ENCODE measurements around the gene DUOXA2. TPM values are rescaled to one million over a fixed set of nuclear protein-coding genes. Genes with fewer than 3 reads are reported as not detected.

The DUOXA2 gene
- polyA plus RNA-seq, 1 donor from 2014 or later: not detected

GRCh38 chr15:45157974-45158373 is 43.8 kb downstream of the DUOXA2 start:
- no peaks in the 10 kb centered on the region for H3K9me2 ChIP-seq (ENCODE audit: insufficient read depth, low read length)
- no peaks in the 10 kb centered on the region for H3K79me2 ChIP-seq (replicated peaks; ENCODE audit: insufficient read depth, low read length)
- H2AFZ ChIP-seq (ENCODE audit: low read depth, low read length): no peak overlapping the region
- no peak overlapping the region for H3K4me3 ChIP-seq (ENCODE audit: low read length)
- no peak for TF ChIP-seq TAF1 (IDR thresholded peaks at IDR 0.05; ENCODE audit: low read depth)
- TF ChIP-seq CTCF (IDR thresholded peaks at IDR 0.05; ENCODE audit: poor library complexity, severe bottlenecking): no peak
- TF ChIP-seq MXI1 (conservative IDR thresholded peaks at IDR 0.05; ENCODE audit: poor library complexity, severe bottlenecking): no peak
- no peak for TF ChIP-seq POLR2AphosphoS5 (IDR thresholded peaks at IDR 0.05)
- no peak for TF ChIP-seq SMC3 (conservative IDR thresholded peaks at IDR 0.05; ENCODE audit: poor library complexity)
- TF ChIP-seq EP300 (conservative IDR thresholded peaks at IDR 0.05; ENCODE audit: poor library complexity, severe bottlenecking): no peak
- TF ChIP-seq, protein P1, sequence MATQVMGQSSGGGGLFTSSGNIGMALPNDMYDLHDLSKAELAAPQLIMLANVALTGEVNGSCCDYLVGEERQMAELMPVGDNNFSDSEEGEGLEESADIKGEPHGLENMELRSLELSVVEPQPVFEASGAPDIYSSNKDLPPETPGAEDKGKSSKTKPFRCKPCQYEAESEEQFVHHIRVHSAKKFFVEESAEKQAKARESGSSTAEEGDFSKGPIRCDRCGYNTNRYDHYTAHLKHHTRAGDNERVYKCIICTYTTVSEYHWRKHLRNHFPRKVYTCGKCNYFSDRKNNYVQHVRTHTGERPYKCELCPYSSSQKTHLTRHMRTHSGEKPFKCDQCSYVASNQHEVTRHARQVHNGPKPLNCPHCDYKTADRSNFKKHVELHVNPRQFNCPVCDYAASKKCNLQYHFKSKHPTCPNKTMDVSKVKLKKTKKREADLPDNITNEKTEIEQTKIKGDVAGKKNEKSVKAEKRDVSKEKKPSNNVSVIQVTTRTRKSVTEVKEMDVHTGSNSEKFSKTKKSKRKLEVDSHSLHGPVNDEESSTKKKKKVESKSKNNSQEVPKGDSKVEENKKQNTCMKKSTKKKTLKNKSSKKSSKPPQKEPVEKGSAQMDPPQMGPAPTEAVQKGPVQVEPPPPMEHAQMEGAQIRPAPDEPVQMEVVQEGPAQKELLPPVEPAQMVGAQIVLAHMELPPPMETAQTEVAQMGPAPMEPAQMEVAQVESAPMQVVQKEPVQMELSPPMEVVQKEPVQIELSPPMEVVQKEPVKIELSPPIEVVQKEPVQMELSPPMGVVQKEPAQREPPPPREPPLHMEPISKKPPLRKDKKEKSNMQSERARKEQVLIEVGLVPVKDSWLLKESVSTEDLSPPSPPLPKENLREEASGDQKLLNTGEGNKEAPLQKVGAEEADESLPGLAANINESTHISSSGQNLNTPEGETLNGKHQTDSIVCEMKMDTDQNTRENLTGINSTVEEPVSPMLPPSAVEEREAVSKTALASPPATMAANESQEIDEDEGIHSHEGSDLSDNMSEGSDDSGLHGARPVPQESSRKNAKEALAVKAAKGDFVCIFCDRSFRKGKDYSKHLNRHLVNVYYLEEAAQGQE (IDR thresholded peaks at IDR 0.05; ENCODE audit: borderline replicate concordance): no peak
- no peak for TF ChIP-seq EZH2 (IDR thresholded peaks at IDR 0.05; ENCODE audit: borderline replicate concordance, insufficient read depth, low read length, poor library complexity, severe bottlenecking)
- H4K20me1 ChIP-seq (ENCODE audit: insufficient read depth): no peaks in the 10 kb centered on the region
- no peaks in the 10 kb centered on the region for H3K9me3 ChIP-seq (ENCODE audit: low read length)
- no peak overlapping the region for H3K4me2 ChIP-seq (ENCODE audit: low read length)
- H3K9ac ChIP-seq (ENCODE audit: low read length): no peak overlapping the region
- H3K27me3 ChIP-seq (ENCODE audit: insufficient read depth, low read depth, low read length): no peaks in the 10 kb centered on the region
- no peaks in the 10 kb centered on the region for H3K36me3 ChIP-seq (ENCODE audit: insufficient read depth, low read length)
- H3F3A ChIP-seq (ENCODE audit: insufficient read depth, low read length, poor library complexity, severe bottlenecking): no peaks in the 10 kb centered on the region
- H3K27ac ChIP-seq (ENCODE audit: low read length): no peak overlapping the region

GRCh38 chr15:45161666-45162065 is 47.5 kb downstream of the DUOXA2 start:
- Histone ChIP-seq H3K4me2 (ENCODE audit: low read length) (no peak overlapping the region), H3K79me2 (replicated peaks; ENCODE audit: insufficient read depth, low read length) (no peaks in the 10 kb centered on the region), H4K20me1 (ENCODE audit: insufficient read depth) (no peaks in the 10 kb centered on the region), H3K9me3 (ENCODE audit: low read length) (no peaks in the 10 kb centered on the region), H3K27me3 (ENCODE audit: insufficient read depth, low read depth, low read length) (no peaks in the 10 kb centered on the region), H2AFZ (ENCODE audit: low read depth, low read length) (no peak overlapping the region), H3K36me3 (ENCODE audit: insufficient read depth, low read length) (no peaks in the 10 kb centered on the region), H3K4me3 (ENCODE audit: low read length) (no peak overlapping the region), H3K27ac (ENCODE audit: low read length) (no peak overlapping the region), H3K9me2 (ENCODE audit: insufficient read depth, low read length) (no peaks in the 10 kb centered on the region), H3K9ac (ENCODE audit: low read length) (no peak overlapping the region), H3F3A (ENCODE audit: insufficient read depth, low read length, poor library complexity, severe bottlenecking) (no peaks in the 10 kb centered on the region)
- TF ChIP-seq EP300 (conservative IDR thresholded peaks at IDR 0.05; ENCODE audit: poor library complexity, severe bottlenecking): no peak
- TF ChIP-seq, protein P1 (IDR thresholded peaks at IDR 0.05; ENCODE audit: borderline replicate concordance): no peak
- TF ChIP-seq TAF1 (IDR thresholded peaks at IDR 0.05; ENCODE audit: low read depth): no peak
- TF ChIP-seq CTCF (IDR thresholded peaks at IDR 0.05; ENCODE audit: poor library complexity, severe bottlenecking): no peak
- TF ChIP-seq POLR2AphosphoS5 (IDR thresholded peaks at IDR 0.05): no peak
- TF ChIP-seq EZH2 (IDR thresholded peaks at IDR 0.05; ENCODE audit: borderline replicate concordance, insufficient read depth, low read length, poor library complexity, severe bottlenecking): no peak
- no peak for TF ChIP-seq SMC3 (conservative IDR thresholded peaks at IDR 0.05; ENCODE audit: poor library complexity)
- no peak for TF ChIP-seq MXI1 (conservative IDR thresholded peaks at IDR 0.05; ENCODE audit: poor library complexity, severe bottlenecking)
- no peak for TF ChIP-seq RAD21 (conservative IDR thresholded peaks at IDR 0.05)
